ENCODE measurements around the gene SMTNL2. TPM values are rescaled to one million over a fixed set of nuclear protein-coding genes. Genes with fewer than 3 reads are reported as not detected.
"Not testable (repeated sequence)": the region's sequence is repeated elsewhere in the genome, so short reads cannot be mapped to it uniquely, and the experiment has no call there.

SMTNL2 gene
- polyA plus RNA-seq, 1 of the 3 experiments (the other 2 are of a cell fraction) = not detected

DNA sequence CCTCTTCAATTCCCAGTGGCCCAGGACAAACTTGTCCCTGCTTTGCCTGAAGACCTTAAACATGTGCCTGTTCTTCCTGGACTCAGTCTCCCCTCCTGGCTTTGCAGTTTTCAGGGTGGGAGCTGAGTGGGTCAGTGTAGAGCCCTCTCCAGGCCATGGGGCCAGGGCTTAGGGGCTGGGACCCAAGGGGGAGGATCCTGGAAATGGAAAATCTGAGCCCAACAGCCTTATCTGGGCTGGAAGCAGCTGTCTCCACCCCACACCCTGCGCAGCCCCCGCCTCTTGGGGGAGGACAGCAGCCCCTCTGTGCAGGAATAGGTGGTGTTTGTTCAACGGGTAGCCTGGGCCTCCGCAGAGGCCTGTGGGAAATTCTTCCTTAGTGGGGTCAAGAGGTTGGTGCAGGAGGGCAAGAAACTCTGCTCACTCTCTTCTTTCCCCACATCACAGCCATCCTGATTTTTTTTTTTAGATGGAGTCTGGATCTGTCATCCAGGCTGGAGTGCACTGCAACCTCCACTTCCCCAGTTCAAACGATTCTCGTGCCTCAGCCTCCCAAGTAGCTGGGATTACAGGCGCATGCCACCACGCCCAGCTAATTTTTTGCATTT, 6.8 kb upstream of the SMTNL2 start:
- no peak overlapping the region for H3K27ac ChIP-seq (ENCODE audit: low read depth in 2 of 2, low read length in 1 of 2)
- H3K27me3 ChIP-seq (ENCODE audit: insufficient read depth) = peaks cover 21% of the 10 kb centered on the region; the same call in 1 of the 2 replicates
- H3K36me3 ChIP-seq (replicated peaks in 1 of 2; ENCODE audit: control insufficient read depth in 1 of 2, insufficient read depth in 2 of 2, low read length in 1 of 2) = no peaks in the 10 kb centered on the region
- DNase-seq = no peak
- no peaks in the 10 kb centered on the region for H3K79me2 ChIP-seq (ENCODE audit: insufficient read depth)
- no peaks in the 10 kb centered on the region for H3K9me3 ChIP-seq
- H4K20me1 ChIP-seq (ENCODE audit: insufficient read depth) = no peaks in the 10 kb centered on the region
- H3F3A ChIP-seq (replicated peaks; ENCODE audit: insufficient read depth) = no peaks in the 10 kb centered on the region
- POLR2A ChIA-PET = interaction anchor here (0.6 kb wide), 1 partner anchor 11 kb away, joined by 3 read pairs; no protein-coding TSS in a partner anchor
- no peaks in the 10 kb centered on the region for H3K9me2 ChIP-seq
- CTCF ChIA-PET = interaction anchor here (4.3 to 5.6 kb wide), 2 partner anchors 11 to 49 kb away, joined by 25 to 28 read pairs; no protein-coding TSS in a partner anchor
- no peak for TF ChIP-seq FOSL2 (IDR thresholded peaks at IDR 0.05; ENCODE audit: borderline replicate concordance, low read depth)
- TF ChIP-seq, protein P1, sequence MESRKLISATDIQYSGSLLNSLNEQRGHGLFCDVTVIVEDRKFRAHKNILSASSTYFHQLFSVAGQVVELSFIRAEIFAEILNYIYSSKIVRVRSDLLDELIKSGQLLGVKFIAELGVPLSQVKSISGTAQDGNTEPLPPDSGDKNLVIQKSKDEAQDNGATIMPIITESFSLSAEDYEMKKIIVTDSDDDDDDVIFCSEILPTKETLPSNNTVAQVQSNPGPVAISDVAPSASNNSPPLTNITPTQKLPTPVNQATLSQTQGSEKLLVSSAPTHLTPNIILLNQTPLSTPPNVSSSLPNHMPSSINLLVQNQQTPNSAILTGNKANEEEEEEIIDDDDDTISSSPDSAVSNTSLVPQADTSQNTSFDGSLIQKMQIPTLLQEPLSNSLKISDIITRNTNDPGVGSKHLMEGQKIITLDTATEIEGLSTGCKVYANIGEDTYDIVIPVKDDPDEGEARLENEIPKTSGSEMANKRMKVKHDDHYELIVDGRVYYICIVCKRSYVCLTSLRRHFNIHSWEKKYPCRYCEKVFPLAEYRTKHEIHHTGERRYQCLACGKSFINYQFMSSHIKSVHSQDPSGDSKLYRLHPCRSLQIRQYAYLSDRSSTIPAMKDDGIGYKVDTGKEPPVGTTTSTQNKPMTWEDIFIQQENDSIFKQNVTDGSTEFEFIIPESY (IDR thresholded peaks at IDR 0.05; ENCODE audit: borderline replicate concordance, low read depth) = no peak
- TF ChIP-seq RAD21 (IDR thresholded peaks at IDR 0.05; ENCODE audit: low read length) = no peak
- no peak for TF ChIP-seq EZH2phosphoT487 (IDR thresholded peaks at IDR 0.05; ENCODE audit: borderline replicate concordance, low read depth)
- TF ChIP-seq TAF1 (IDR thresholded peaks at IDR 0.05; ENCODE audit: borderline replicate concordance, low read depth, low read length) = no peak
- TF ChIP-seq RXRA (IDR thresholded peaks at IDR 0.05; ENCODE audit: borderline replicate concordance, low read depth) = no peak
- H3K4me2 ChIP-seq = no peak overlapping the region
- H3K4me1 ChIP-seq (ENCODE audit: control insufficient read depth in 1 of 2, insufficient read depth in 2 of 2, low read depth in 1 of 2, low read length in 1 of 2) = peaks cover 0 to 1% of the 10 kb centered on the region in 2 experiments; a peak in 1 of 4 replicates
- WGBS (ENCODE audit: low lambda C conversion rate) = 89% methylated on average over 7 of the region's 8 CpGs
- no peak overlapping the region for H3K9ac ChIP-seq
- H2AFZ ChIP-seq (ENCODE audit: low read depth) = no peak overlapping the region
- H3K4me3 ChIP-seq (ENCODE audit: low read depth in 2 of 2, low read length in 1 of 2) = no peak overlapping the region

DNA sequence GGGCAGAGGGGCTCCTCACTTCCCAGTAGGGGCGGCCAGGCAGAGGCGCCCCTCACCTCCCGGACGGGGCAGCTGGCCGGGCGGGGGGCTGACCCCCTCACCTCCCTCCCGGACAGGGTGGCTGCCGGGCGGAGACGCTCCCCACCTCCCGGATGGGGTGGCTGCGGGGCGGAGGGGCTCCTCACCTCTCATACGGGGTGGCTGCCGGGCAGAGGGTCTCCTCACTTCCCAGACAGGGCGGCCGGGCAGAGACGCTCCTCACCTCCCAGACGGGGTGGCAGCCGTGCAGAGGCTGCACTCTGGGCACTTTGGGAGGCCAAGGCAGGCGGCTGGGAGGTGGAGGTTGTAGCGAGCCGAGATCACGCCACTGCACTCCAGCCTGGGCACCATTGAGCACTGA, 6.0 kb upstream of the SMTNL2 start:
- peaks cover 30% of the 10 kb centered on the region for H3K27me3 ChIP-seq (ENCODE audit: insufficient read depth)

DNA sequence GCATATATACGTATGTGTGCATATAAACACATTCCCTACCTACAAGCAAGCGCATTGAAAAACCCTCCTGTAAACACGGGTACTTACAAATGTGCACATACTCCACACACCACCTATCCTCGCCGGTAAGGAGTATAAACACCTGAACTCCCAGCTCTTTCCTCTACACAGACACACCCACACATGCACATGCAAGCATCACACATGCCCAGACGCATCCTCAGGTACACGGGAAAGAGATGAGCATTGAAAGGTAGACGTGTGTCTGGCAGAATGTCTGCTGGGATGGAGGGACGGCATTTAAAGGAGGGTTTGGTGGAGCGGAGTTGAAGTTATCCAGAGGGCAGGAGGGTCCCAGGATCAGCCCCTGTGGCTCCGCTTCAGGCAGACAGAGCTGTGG, 4.7 kb upstream of the SMTNL2 start:
- H3K9ac ChIP-seq = no peak overlapping the region
- ChIA-PET CTCF (interaction anchor here (1.0 to 6.8 kb wide), 3 partner anchors 12 to 37 kb away, joined by 3 to 74 read pairs (median 4); no protein-coding TSS in a partner anchor), POLR2A (no interaction called here)
- DNase-seq = no peak
- no peaks in the 10 kb centered on the region for H3K36me3 ChIP-seq (replicated peaks in 1 of 2; ENCODE audit: control insufficient read depth in 1 of 2, insufficient read depth in 2 of 2, low read length in 1 of 2)
- no peak overlapping the region for H3K4me3 ChIP-seq (ENCODE audit: low read depth in 2 of 2, low read length in 1 of 2)
- H3K4me1 ChIP-seq (ENCODE audit: control insufficient read depth in 1 of 2, insufficient read depth in 2 of 2, low read depth in 1 of 2, low read length in 1 of 2) = peaks cover 0 to 4% of the 10 kb centered on the region in 2 experiments; a peak in 1 of 4 replicates
- no peak overlapping the region for H3K4me2 ChIP-seq
- H3K27me3 ChIP-seq (ENCODE audit: insufficient read depth) = peaks cover 29% of the 10 kb centered on the region
- no peaks in the 10 kb centered on the region for H3K9me3 ChIP-seq
- H3K9me2 ChIP-seq = no peaks in the 10 kb centered on the region
- WGBS (ENCODE audit: low lambda C conversion rate) = 62% methylated on average over 11 of the region's 11 CpGs
- H4K20me1 ChIP-seq (ENCODE audit: insufficient read depth) = no peaks in the 10 kb centered on the region
- H3K79me2 ChIP-seq (ENCODE audit: insufficient read depth) = no peaks in the 10 kb centered on the region
- no peak overlapping the region for H3K27ac ChIP-seq (ENCODE audit: low read depth in 2 of 2, low read length in 1 of 2)
- no peak overlapping the region for H2AFZ ChIP-seq (ENCODE audit: low read depth)
- H3F3A ChIP-seq (replicated peaks; ENCODE audit: insufficient read depth) = no peaks in the 10 kb centered on the region
- TF ChIP-seq MXI1 (IDR thresholded peaks at IDR 0.05; ENCODE audit: low read depth, low read length) = no peak
- TF ChIP-seq, protein P2, sequence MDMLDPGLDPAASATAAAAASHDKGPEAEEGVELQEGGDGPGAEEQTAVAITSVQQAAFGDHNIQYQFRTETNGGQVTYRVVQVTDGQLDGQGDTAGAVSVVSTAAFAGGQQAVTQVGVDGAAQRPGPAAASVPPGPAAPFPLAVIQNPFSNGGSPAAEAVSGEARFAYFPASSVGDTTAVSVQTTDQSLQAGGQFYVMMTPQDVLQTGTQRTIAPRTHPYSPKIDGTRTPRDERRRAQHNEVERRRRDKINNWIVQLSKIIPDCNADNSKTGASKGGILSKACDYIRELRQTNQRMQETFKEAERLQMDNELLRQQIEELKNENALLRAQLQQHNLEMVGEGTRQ (IDR thresholded peaks at IDR 0.05; ENCODE audit: borderline replicate concordance, low read depth, low read length) = no peak
- no peak for TF ChIP-seq RCOR1 (IDR thresholded peaks at IDR 0.05; ENCODE audit: low read length)
- TF ChIP-seq, protein P3, sequence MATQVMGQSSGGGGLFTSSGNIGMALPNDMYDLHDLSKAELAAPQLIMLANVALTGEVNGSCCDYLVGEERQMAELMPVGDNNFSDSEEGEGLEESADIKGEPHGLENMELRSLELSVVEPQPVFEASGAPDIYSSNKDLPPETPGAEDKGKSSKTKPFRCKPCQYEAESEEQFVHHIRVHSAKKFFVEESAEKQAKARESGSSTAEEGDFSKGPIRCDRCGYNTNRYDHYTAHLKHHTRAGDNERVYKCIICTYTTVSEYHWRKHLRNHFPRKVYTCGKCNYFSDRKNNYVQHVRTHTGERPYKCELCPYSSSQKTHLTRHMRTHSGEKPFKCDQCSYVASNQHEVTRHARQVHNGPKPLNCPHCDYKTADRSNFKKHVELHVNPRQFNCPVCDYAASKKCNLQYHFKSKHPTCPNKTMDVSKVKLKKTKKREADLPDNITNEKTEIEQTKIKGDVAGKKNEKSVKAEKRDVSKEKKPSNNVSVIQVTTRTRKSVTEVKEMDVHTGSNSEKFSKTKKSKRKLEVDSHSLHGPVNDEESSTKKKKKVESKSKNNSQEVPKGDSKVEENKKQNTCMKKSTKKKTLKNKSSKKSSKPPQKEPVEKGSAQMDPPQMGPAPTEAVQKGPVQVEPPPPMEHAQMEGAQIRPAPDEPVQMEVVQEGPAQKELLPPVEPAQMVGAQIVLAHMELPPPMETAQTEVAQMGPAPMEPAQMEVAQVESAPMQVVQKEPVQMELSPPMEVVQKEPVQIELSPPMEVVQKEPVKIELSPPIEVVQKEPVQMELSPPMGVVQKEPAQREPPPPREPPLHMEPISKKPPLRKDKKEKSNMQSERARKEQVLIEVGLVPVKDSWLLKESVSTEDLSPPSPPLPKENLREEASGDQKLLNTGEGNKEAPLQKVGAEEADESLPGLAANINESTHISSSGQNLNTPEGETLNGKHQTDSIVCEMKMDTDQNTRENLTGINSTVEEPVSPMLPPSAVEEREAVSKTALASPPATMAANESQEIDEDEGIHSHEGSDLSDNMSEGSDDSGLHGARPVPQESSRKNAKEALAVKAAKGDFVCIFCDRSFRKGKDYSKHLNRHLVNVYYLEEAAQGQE (IDR thresholded peaks at IDR 0.05; ENCODE audit: low read depth, low read length) = no peak
- no peak for TF ChIP-seq YY1 (IDR thresholded peaks at IDR 0.05; ENCODE audit: low read depth)
- no peak for TF ChIP-seq GATA2 (CRISPR knock-in tag; IDR thresholded peaks at IDR 0.05)
- no peak for TF ChIP-seq POLR2AphosphoS5 (IDR thresholded peaks at IDR 0.05; ENCODE audit: low read depth, low read length)
- no peak for TF ChIP-seq ELF1 (IDR thresholded peaks at IDR 0.05)

More for the DNA sequence above, 6.0 kb upstream of the SMTNL2 start:
- H2AFZ ChIP-seq (ENCODE audit: low read depth); DNase-seq; H3K36me3 ChIP-seq (replicated peaks in 1 of 2; ENCODE audit: control insufficient read depth in 1 of 2, insufficient read depth in 2 of 2, low read length in 1 of 2); H3K9ac ChIP-seq; POLR2A ChIA-PET; H3K79me2 ChIP-seq (ENCODE audit: insufficient read depth); H3K4me1 ChIP-seq (ENCODE audit: control insufficient read depth in 1 of 2, insufficient read depth in 2 of 2, low read depth in 1 of 2, low read length in 1 of 2); H3F3A ChIP-seq (replicated peaks; ENCODE audit: insufficient read depth); H3K9me2 ChIP-seq; H3K4me3 ChIP-seq (ENCODE audit: low read depth in 2 of 2, low read length in 1 of 2); H3K27ac ChIP-seq (ENCODE audit: low read depth in 2 of 2, low read length in 1 of 2); H3K4me2 ChIP-seq; H3K9me3 ChIP-seq; H4K20me1 ChIP-seq (ENCODE audit: insufficient read depth): not testable (repeated sequence)
- WGBS (ENCODE audit: low lambda C conversion rate) = 88% methylated on average over 3 of the region's 24 CpGs
- CTCF ChIA-PET = interaction anchor here (4.3 to 5.6 kb wide), 2 partner anchors 11 to 48 kb away, joined by 25 to 28 read pairs; no protein-coding TSS in a partner anchor

Data from SK-N-SH (cell line).